Measurements from ENCODE around the gene SDC4.

SDC4 gene

GRCh38 chr20:45317826-45318225, 30.4 kb downstream of the SDC4 start:
- DNase-seq = no peak

- no peak for DNase-seq
Measured at GRCh38 chr20:45316150-45317080, 31.8 kb downstream of the SDC4 start.

GRCh38 chr20:45315672-45316071, 32.6 kb downstream of the SDC4 start:
- DNase-seq = no peak

- no peak for DNase-seq
Measured at GRCh38 chr20:45313943-45314342, 34.3 kb downstream of the SDC4 start.

- no peak for DNase-seq
Measured at GRCh38 chr20:45313065-45313695, 35.0 kb downstream of the SDC4 start.

GRCh38 chr20:45312241-45312640, 36.0 kb downstream of the SDC4 start:
- no peak for DNase-seq

GRCh38 chr20:45311589-45312211, 36.5 kb downstream of the SDC4 start:
- peak; percentile 45 for DNase-seq

- DNase-seq = no peak
Measured at GRCh38 chr20:45309075-45309474, 39.1 kb downstream of the SDC4 start.

GRCh38 chr20:45308117-45308778, 40.0 kb downstream of the SDC4 start, which contains the start of gene MATN4:
MATN4 (minus strand) TSS chr20:45308299; CDS start chr20:45305582, 2,717 bp downstream.
- DNase-seq = peak; percentile 11

GRCh38 chr20:45307076-45307640, 41.1 kb downstream of the SDC4 start:
- DNase-seq = no peak

- no peak for DNase-seq
Measured at GRCh38 chr20:45306431-45306982, 41.7 kb downstream of the SDC4 start, which contains the start of gene RBPJL. RBPJL (plus strand) TSS chr20:45306840; CDS start chr20:45306923, 83 bp downstream.

- DNase-seq = no peak
Measured at GRCh38 chr20:45305262-45305661, 43.0 kb downstream of the SDC4 start.

GRCh38 chr20:45304464-45304999, 43.7 kb downstream of the SDC4 start:
- no peak for DNase-seq

GRCh38 chr20:45303586-45304463, 44.4 kb downstream of the SDC4 start:
- no peak for DNase-seq

- DNase-seq = no peak
Measured at GRCh38 chr20:45301824-45302271, 46.4 kb downstream of the SDC4 start.

- DNase-seq = no peak
Measured at GRCh38 chr20:45300961-45301360, 47.3 kb downstream of the SDC4 start.

- DNase-seq = no peak
Measured at GRCh38 chr20:45299786-45300185, 48.4 kb downstream of the SDC4 start.

- DNase-seq = no peak
Measured at GRCh38 chr20:45297786-45298497, 50.3 kb downstream of the SDC4 start.

GRCh38 chr20:45294659-45295058, 53.6 kb downstream of the SDC4 start:
- DNase-seq = no peak

- DNase-seq = no peak
Measured at GRCh38 chr20:45294003-45294368, 54.2 kb downstream of the SDC4 start.
